ENCODE data around the gene TMEM94. TPM values are rescaled to one million over a fixed set of nuclear protein-coding genes. Genes with fewer than 3 reads are reported as not detected.

Gene TMEM94
- total and polyA plus RNA-seq, 2 of the 4 experiments (the other 2 are of a cell fraction) = 8.4 to 64.7 TPM

DNA sequence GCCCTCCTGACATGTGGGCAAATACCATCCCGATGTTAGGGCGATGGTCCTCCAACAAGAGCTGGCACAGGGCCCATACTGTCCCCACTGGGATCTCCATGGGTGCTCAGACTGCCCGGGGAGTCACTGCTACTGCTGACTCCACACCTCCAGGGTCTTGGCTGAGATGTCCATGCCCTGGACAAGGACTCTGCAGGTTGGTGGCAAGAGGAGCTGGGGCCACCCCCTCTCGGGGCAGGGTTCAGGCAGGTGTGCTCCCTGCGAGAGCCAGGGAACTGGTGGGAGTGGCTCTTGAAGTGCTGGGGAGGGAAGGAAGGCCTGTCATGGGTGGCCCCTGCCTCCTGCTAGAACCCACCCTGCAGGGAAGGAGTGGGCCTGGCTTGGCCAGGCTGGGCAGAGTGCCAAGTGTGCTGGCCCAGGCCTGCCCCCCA, 52.5 kb downstream of the TMEM94 start:
- BruUV-seq (replicated peaks) = no TSS peak
- ATAC-seq (ENCODE audit: low read depth) (no peak), DNase-seq (no peak)
- dilution Hi-C loops (cut with HindIII; ENCODE audit: low sequenced_read_pairs, unreplicated experiment) = no loop called here
- Histone ChIP-seq H2BK120ac (ENCODE audit: low read depth, low read length) (no peak overlapping the region), H3K14ac (replicated peaks; ENCODE audit: low read depth, low read length) (no peak overlapping the region), H3K9me3 (ENCODE audit: control insufficient read depth, insufficient read depth, low read length) (no peaks in the 10 kb centered on the region), H2BK5ac (ENCODE audit: low read depth, low read length, poor library complexity, severe bottlenecking) (no peak overlapping the region), H3K36me3 (ENCODE audit: control insufficient read depth, insufficient read depth, low read length) (peaks cover 35% of the 10 kb centered on the region), H3K4me3 (ENCODE audit: insufficient read depth, low read depth, low read length) (no peak overlapping the region), H3K4ac (ENCODE audit: low read depth, low read length) (no peak overlapping the region), H2BK15ac (ENCODE audit: low read depth, low read length) (no peak overlapping the region), H3K79me1 (ENCODE audit: low read depth in 1 of 2, low read length in 2 of 2) (peaks cover 24 to 55% of the 10 kb centered on the region in 2 experiments), H3K18ac (ENCODE audit: low read depth, low read length) (no peak overlapping the region), H4K5ac (ENCODE audit: low read depth, low read length) (no peak overlapping the region), H4K20me1 (ENCODE audit: insufficient read depth, low read length) (peaks cover 32% of the 10 kb centered on the region), H3K4me2 (ENCODE audit: low read depth, low read length) (no peak overlapping the region), H2AK5ac (ENCODE audit: low read depth, low read length) (no peak overlapping the region), H2BK20ac (ENCODE audit: low read depth, low read length) (no peak overlapping the region), H2AFZ (replicated peaks; ENCODE audit: low read length, poor library complexity) (peak overlapping the region; percentile 51), H4K91ac (ENCODE audit: insufficient read depth, low read depth, low read length) (no peak overlapping the region), H3K27me3 (ENCODE audit: control insufficient read depth, insufficient read depth, low read length) (no peaks in the 10 kb centered on the region), H3K9me1 (ENCODE audit: insufficient read depth, low read length) (peaks cover 9% of the 10 kb centered on the region; the same call in 1 of the 2 replicates), H4K8ac (ENCODE audit: low read depth in 2 of 2, low read length in 2 of 2) (no peak overlapping the region), H2AK9ac (replicated peaks; ENCODE audit: low read depth, low read length, poor library complexity) (peak overlapping the region; percentile 70), H3K27ac (ENCODE audit: insufficient read depth, low read length) (no peak overlapping the region), H3K23ac (ENCODE audit: low read depth, low read length) (no peak overlapping the region), H3K4me1 (ENCODE audit: control insufficient read depth, insufficient read depth, low read length) (peaks cover 11% of the 10 kb centered on the region), H3K9ac (ENCODE audit: low read depth, low read length) (no peak overlapping the region), H3K56ac (ENCODE audit: extremely low read depth, insufficient read depth, low read length) (no peak overlapping the region)
- 77% methylated on average over 5 of the region's 5 CpGs; no CpG with 5 or more reads in 1 of the 2 experiments for WGBS, 2 experiments (ENCODE audit: extremely low coverage in 2 of 2, insufficient read length in 1 of 2)
- TF ChIP-seq, protein P1, sequence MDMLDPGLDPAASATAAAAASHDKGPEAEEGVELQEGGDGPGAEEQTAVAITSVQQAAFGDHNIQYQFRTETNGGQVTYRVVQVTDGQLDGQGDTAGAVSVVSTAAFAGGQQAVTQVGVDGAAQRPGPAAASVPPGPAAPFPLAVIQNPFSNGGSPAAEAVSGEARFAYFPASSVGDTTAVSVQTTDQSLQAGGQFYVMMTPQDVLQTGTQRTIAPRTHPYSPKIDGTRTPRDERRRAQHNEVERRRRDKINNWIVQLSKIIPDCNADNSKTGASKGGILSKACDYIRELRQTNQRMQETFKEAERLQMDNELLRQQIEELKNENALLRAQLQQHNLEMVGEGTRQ (IDR thresholded peaks at IDR 0.05; ENCODE audit: low read depth, low read length) = no peak
- no peak for TF ChIP-seq RCOR1 (IDR thresholded peaks at IDR 0.05; ENCODE audit: insufficient replicate concordance, low read length)
- no peak for TF ChIP-seq CEBPB (IDR thresholded peaks at IDR 0.05; ENCODE audit: low read depth, low read length)
- TF ChIP-seq SMC3 (IDR thresholded peaks at IDR 0.05; ENCODE audit: low read depth, low read length) = no peak
- no peak for TF ChIP-seq MAZ (IDR thresholded peaks at IDR 0.05; ENCODE audit: borderline replicate concordance, low read depth, low read length)
- no peak for TF ChIP-seq RFX5 (IDR thresholded peaks at IDR 0.05; ENCODE audit: low read depth, low read length)
- TF ChIP-seq POLR2A (IDR thresholded peaks at IDR 0.05; ENCODE audit: low read depth, low read length) = no peak
- no peak for TF ChIP-seq MXI1 (IDR thresholded peaks at IDR 0.05; ENCODE audit: borderline replicate concordance, low read depth, low read length)
- no peak for TF ChIP-seq RAD21 (IDR thresholded peaks at IDR 0.05; ENCODE audit: low read length)
- TF ChIP-seq MAFK (IDR thresholded peaks at IDR 0.05; ENCODE audit: low read depth, low read length) = no peak
- TF ChIP-seq CHD1 (IDR thresholded peaks at IDR 0.05; ENCODE audit: low read depth, low read length) = no peak
- TF ChIP-seq FOS (IDR thresholded peaks at IDR 0.05; ENCODE audit: low read depth, low read length) = no peak
- CTCF ChIA-PET = interaction anchor here (0.6 kb wide), 1 partner anchor 282 kb away, joined by 3 read pairs; no protein-coding TSS in a partner anchor
- intact Hi-C loops (cut with micrococcal nuclease) = no loop called here
- POLR2A ChIA-PET (ENCODE audit: unreplicated experiment) = no interaction called here
- in situ Hi-C loops (cut with MboI; ENCODE audit: low sequenced_read_pairs) = no loop called here

Data from IMR-90 (cell line).